CD4-positive, CD25-positive, alpha-beta regulatory T cell (primary cell): ENCODE data around the gene UPK1B. TPM values are rescaled to one million over a fixed set of nuclear protein-coding genes. Genes with fewer than 3 reads are reported as not detected.
"Not testable (repeated sequence)": the region's sequence is repeated elsewhere in the genome, so short reads cannot be mapped to it uniquely, and the experiment has no call there.

Source experiments
- ATAC-seq, 2 donors: fragments of 150-1000 bp; cut with Tn5 transposase; one replicate each; pipeline ENCODE4 v1.10.0; 2021; ENCODE audit warnings: low read depth in 2 of 2, moderate number of reproducible peaks in 2 of 2, moderate library complexity in 1 of 2
- DNase-seq, 3 donors: peaks; one replicate each; pipeline versions ENCODE4 v3.0.0 to v3.0.0-alpha.2; 2012 to 2022; ENCODE audit warnings: mixed read lengths in 1 of 3
- H3K27ac ChIP-seq: one replicate; pipeline ENCODE4 v1.7.0; 2013; ENCODE audit warnings: mild to moderate bottlenecking, low read length; ENCODE audit not compliant: insufficient read depth, poor library complexity, severe bottlenecking
- H3K27me3 ChIP-seq: one replicate; pipeline ENCODE4 v1.7.0; 2013; ENCODE audit warnings: low read length; ENCODE audit not compliant: control insufficient read depth, insufficient read depth
- H3K36me3 ChIP-seq: one replicate; pipeline ENCODE4 v1.7.0; 2013; ENCODE audit warnings: mild to moderate bottlenecking, low read length, moderate library complexity; ENCODE audit not compliant: control insufficient read depth, insufficient read depth
- H3K4me1 ChIP-seq: 2 replicates; pipeline ENCODE4 v1.7.0; 2013; ENCODE audit warnings: mild to moderate bottlenecking, low read length; ENCODE audit not compliant: insufficient read depth, control insufficient read depth, poor library complexity, severe bottlenecking
- H3K4me3 ChIP-seq: one replicate; pipeline ENCODE4 v1.7.0; 2013; ENCODE audit warnings: low read depth, mild to moderate bottlenecking, low read length, moderate library complexity
- H3K9me3 ChIP-seq, 2 experiments: 1 replicate in 1 of 2; 2 replicates in 1 of 2; pipeline ENCODE4 v1.7.0; 2013; ENCODE audit warnings: low read length in 2 of 2, mild to moderate bottlenecking in 1 of 2, moderate library complexity in 1 of 2; ENCODE audit not compliant: control insufficient read depth in 2 of 2
- H3K27ac Mint-ChIP-seq, 3 donors: one replicate each; pipeline ENCODE4 v1.8.0; 2020 to 2022; ENCODE audit warnings: mild to moderate bottlenecking in 3 of 3, mixed read lengths in 3 of 3, moderate library complexity in 2 of 3
- H3K27me3 Mint-ChIP-seq: one replicate; pipeline ENCODE4 v1.8.0; 2022; ENCODE audit warnings: mild to moderate bottlenecking, mixed read lengths
- H3K36me3 Mint-ChIP-seq: one replicate; pipeline ENCODE4 v1.8.0; 2020; ENCODE audit warnings: mixed read lengths
- H3K4me1 Mint-ChIP-seq, 4 donors: one replicate each; pipeline ENCODE4 v1.8.0; 2020 to 2022; ENCODE audit warnings: mixed read lengths in 4 of 4, mild to moderate bottlenecking in 1 of 4
- H3K4me3 Mint-ChIP-seq, 4 donors: one replicate each; pipeline ENCODE4 v1.8.0; 2020 to 2022; ENCODE audit warnings: mild to moderate bottlenecking in 4 of 4, mixed read lengths in 4 of 4, moderate library complexity in 3 of 4
- H3K9me3 Mint-ChIP-seq, 7 donors: one replicate each; pipeline ENCODE4 v1.8.0; 2020 to 2022; ENCODE audit warnings: mixed read lengths in 7 of 7, mild to moderate bottlenecking in 3 of 7, moderate library complexity in 2 of 7
- polyA plus RNA-seq, 4 donors: library from polyadenylated mRNA; unstranded; fragments of 300-500 nt; fragmentation: Illumina TruSeq; gene quantifications; one replicate each; pipeline ENCODE4 v1.2.3, GENCODE V29; 2021
- total RNA-seq: library from RNA; stranded (reverse); gene quantifications from one replicate; pipeline ENCODE4 v1.2.3, GENCODE V29; 2022

UPK1B gene
- total RNA-seq (not detected), polyA plus RNA-seq (not detected)

- H3K4me1 ChIP-seq, result no peaks in the 10 kb centered on the region
- H3K4me3 ChIP-seq, result no peak within 1 kb of the TSS
- peak within 1 kb of the TSS in 1 of 3 donors; percentile 23 for H3K27ac Mint-ChIP-seq
- H3K9me3 ChIP-seq, result no peaks in the 10 kb centered on the region
- ATAC-seq (no peak), DNase-seq (no peak)
- no peak within 1 kb of the TSS for H3K27ac ChIP-seq
- H3K27me3 Mint-ChIP-seq, result peaks cover 26% of the 10 kb centered on the region
- no peaks in the 10 kb centered on the region for H3K4me1 Mint-ChIP-seq
- peaks cover 0 to 3% (median 0%) of the 10 kb centered on the region in 7 donors for H3K9me3 Mint-ChIP-seq
- H3K4me3 Mint-ChIP-seq, result no peak within 1 kb of the TSS
- no peaks in the 10 kb centered on the region for H3K36me3 Mint-ChIP-seq
- H3K27me3 ChIP-seq, result peaks cover 10% of the 10 kb centered on the region
- no peaks in the 10 kb centered on the region for H3K36me3 ChIP-seq
Observed at GRCh38 chr3:119173325-119173724, at the start of gene UPK1B. TSS of gene UPK1B (plus strand) at chr3:119173598. CDS start at chr3:119186742, 13,144 bp downstream.

- Mint-ChIP-seq H3K27ac (no peak overlapping the region), H3K4me1 (no peaks in the 10 kb centered on the region), H3K4me3 (no peak overlapping the region), H3K9me3 (peaks cover 0 to 4% (median 0%) of the 10 kb centered on the region in 7 donors), H3K36me3 (no peaks in the 10 kb centered on the region), H3K27me3 (peaks cover 31% of the 10 kb centered on the region)
- no peaks in the 10 kb centered on the region for H3K4me1 ChIP-seq
- no peak for DNase-seq
- no peak overlapping the region for H3K27ac ChIP-seq
- H3K27me3 ChIP-seq, result no peaks in the 10 kb centered on the region
- no peaks in the 10 kb centered on the region for H3K36me3 ChIP-seq
- H3K9me3 ChIP-seq, result no peaks in the 10 kb centered on the region
- ATAC-seq, result no peak
- no peak overlapping the region for H3K4me3 ChIP-seq
Observed at GRCh38 chr3:119125342-119125741, 48.1 kb upstream of the UPK1B start.

DNA sequence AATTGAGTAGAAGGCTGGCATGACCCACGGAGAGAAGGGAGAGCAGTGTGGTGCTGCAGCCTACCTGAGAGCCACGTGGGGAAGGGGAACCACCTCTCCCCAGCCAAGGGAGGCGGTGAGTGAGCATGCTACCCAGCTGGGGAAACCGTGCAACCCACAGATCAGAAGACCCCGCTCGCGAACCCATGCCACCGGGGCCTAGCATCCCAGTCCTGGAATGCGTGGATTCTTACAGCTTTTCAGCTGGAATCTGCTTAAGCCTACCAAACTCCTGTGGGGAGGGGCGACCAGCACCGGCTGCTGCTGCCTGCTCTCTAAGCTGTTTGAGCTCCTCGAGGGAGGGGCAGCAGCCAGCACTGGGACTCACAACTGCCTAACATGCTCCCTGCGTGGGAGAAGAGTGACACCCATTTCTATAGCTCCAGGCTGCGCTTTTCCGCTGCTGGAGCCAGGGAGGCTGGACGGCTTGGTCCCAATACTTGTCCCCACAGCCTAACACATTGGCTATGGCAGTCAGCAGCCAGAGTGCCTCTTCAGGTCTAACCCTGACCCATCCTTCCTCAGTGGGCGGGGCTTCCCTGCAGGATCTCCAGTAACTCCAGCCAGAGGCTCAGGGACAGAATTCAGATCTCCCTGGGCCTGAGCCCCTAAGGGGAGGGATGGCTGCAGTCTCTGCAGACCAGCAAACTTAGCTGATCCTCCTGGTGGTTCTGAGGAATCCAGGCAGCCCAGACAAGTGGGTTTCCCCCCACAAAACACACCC, 47.5 kb upstream of the UPK1B start:
- Mint-ChIP-seq H3K9me3 (peaks cover 0 to 4% (median 0%) of the 10 kb centered on the region in 7 donors), H3K36me3 (no peaks in the 10 kb centered on the region), H3K4me3 (no peak overlapping the region), H3K27ac (no peak overlapping the region), H3K27me3 (peaks cover 27% of the 10 kb centered on the region), H3K4me1 (no peaks in the 10 kb centered on the region)
- Histone ChIP-seq H3K27ac (no peak overlapping the region), H3K4me1 (no peaks in the 10 kb centered on the region), H3K4me3 (no peak overlapping the region), H3K36me3 (no peaks in the 10 kb centered on the region), H3K9me3 (no peaks in the 10 kb centered on the region), H3K27me3 (no peaks in the 10 kb centered on the region)
- ATAC-seq (no peak), DNase-seq (no peak)

GRCh38 chr3:119130291-119130690, 43.1 kb upstream of the UPK1B start:
- H3K4me1 ChIP-seq, H3K27ac ChIP-seq, H3K4me3 ChIP-seq, H3K4me1 Mint-ChIP-seq, ATAC-seq, H3K4me3 Mint-ChIP-seq, DNase-seq, H3K27ac Mint-ChIP-seq, H3K9me3 Mint-ChIP-seq, H3K36me3 Mint-ChIP-seq, H3K27me3 ChIP-seq, H3K9me3 ChIP-seq, H3K36me3 ChIP-seq: not testable (repeated sequence)
- H3K27me3 Mint-ChIP-seq, result peaks cover 26% of the 10 kb centered on the region

DNA sequence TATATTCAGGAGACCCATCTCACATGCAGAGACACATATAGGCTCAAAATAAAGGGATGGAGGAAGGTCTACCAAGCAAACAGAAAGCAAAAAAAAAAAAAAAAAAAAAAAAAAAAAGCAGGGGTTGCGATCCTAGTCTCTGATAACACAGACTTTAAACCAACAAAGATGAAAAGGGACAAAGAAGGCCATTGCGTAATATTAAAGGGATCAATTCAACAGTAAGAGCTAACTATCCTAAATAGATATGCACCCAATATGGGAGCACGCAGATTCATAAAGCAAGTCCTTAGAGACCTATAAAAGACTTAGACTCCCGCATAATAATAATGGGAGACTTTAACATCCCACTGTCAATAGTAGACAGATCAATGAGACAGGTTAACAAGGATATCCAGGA, 41.1 kb upstream of the UPK1B start:
- not testable (repeated sequence) for H3K36me3 ChIP-seq, H3K4me1 Mint-ChIP-seq, H3K27ac Mint-ChIP-seq, H3K27ac ChIP-seq, ATAC-seq, H3K9me3 Mint-ChIP-seq, H3K9me3 ChIP-seq, H3K4me3 Mint-ChIP-seq, H3K36me3 Mint-ChIP-seq, H3K27me3 ChIP-seq, H3K4me3 ChIP-seq, H3K4me1 ChIP-seq, DNase-seq
- H3K27me3 Mint-ChIP-seq, result peaks cover 23% of the 10 kb centered on the region

DNA sequence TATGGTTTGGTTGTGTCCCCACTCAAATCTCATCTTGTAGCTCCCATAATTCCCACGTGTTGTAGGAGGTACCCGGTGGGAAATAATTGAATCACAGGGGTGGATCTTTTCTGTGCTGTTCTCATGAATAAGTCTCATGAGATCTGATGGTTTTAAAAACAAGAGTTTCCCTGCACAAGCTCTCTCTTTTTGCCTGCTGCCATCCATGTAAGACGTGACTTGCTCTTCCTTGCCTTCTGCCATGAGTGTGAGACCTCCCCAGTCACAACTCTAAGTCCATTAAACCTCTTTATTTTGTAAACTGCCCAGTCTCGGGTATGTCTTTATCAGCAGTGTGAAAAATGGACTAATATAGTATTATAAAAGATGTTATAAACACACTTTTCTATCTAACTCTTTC, 34.0 kb upstream of the UPK1B start:
- H3K36me3 ChIP-seq, ATAC-seq, H3K9me3 ChIP-seq, H3K27ac Mint-ChIP-seq, H3K27me3 ChIP-seq, DNase-seq, H3K36me3 Mint-ChIP-seq, H3K27ac ChIP-seq, H3K9me3 Mint-ChIP-seq, H3K4me3 ChIP-seq, H3K4me1 Mint-ChIP-seq, H3K4me1 ChIP-seq, H3K4me3 Mint-ChIP-seq: not testable (repeated sequence)
- peaks cover 11% of the 10 kb centered on the region for H3K27me3 Mint-ChIP-seq

- Histone ChIP-seq H3K27me3 (no peaks in the 10 kb centered on the region), H3K36me3 (no peaks in the 10 kb centered on the region), H3K27ac (no peak overlapping the region), H3K4me3 (no peak overlapping the region), H3K4me1 (no peaks in the 10 kb centered on the region), H3K9me3 (no peaks in the 10 kb centered on the region)
- Mint-ChIP-seq H3K4me1 (peaks cover 0 to 2% (median 0%) of the 10 kb centered on the region in 4 donors), H3K36me3 (no peaks in the 10 kb centered on the region), H3K4me3 (no peak overlapping the region), H3K27ac (no peak overlapping the region), H3K27me3 (peaks cover 11% of the 10 kb centered on the region), H3K9me3 (peaks cover 0 to 3% (median 0%) of the 10 kb centered on the region in 7 donors)
- ATAC-seq (no peak), DNase-seq (no peak)
Observed at GRCh38 chr3:119140466-119140865, 32.9 kb upstream of the UPK1B start.

- H3K4me3 ChIP-seq, result no peak overlapping the region
- no peaks in the 10 kb centered on the region for H3K9me3 ChIP-seq
- no peaks in the 10 kb centered on the region for H3K27me3 ChIP-seq
- ATAC-seq, result no peak
- H3K4me1 ChIP-seq, result no peaks in the 10 kb centered on the region
- H3K36me3 Mint-ChIP-seq, result no peaks in the 10 kb centered on the region
- no peak overlapping the region for H3K27ac ChIP-seq
- H3K9me3 Mint-ChIP-seq, result no peaks in the 10 kb centered on the region
- H3K36me3 ChIP-seq, result no peaks in the 10 kb centered on the region
- no peak overlapping the region for H3K27ac Mint-ChIP-seq
- H3K4me1 Mint-ChIP-seq, result peaks cover 0 to 2% (median 0%) of the 10 kb centered on the region in 4 donors
- no peaks in the 10 kb centered on the region for H3K27me3 Mint-ChIP-seq
- DNase-seq, result no peak
- no peak overlapping the region for H3K4me3 Mint-ChIP-seq
Observed at GRCh38 chr3:119145128-119145499, 28.3 kb upstream of the UPK1B start.
